Posterior vena cava (tissue), 2 donors: Measurements from ENCODE around the gene CLECL1. TPM values are rescaled to one million over a fixed set of nuclear protein-coding genes. Genes with fewer than 3 reads are reported as not detected.

Experiments used
- total RNA-seq, 2 donors: library from RNA; stranded (reverse); fragmentation: NEBNext Ultra II Directional; extraction: Animal tissue kit (Norgen Biotek cat#: 25700); gene quantifications; one replicate each; pipeline ENCODE4 v1.2.1, GENCODE V29; 2021
- donor health status: DM: yes; HTN: yes; CAD: no.
- donor health status: DM: yes; HTN: yes; CAD: no.

CLECL1 gene
- total RNA-seq, 2 donors from 2014 or later = 1.9 TPM; not detected in 1

Other genes starting within 250 kb of the CLECL1 start
- gene KLRB1, start 125.2 kb downstream of the CLECL1 start, total RNA-seq = 1 to 10 TPM in 1 of 2 donors, under 1 TPM in 1; 0.67 to 1.0 TPM
- gene CLEC2D, start 63.4 kb downstream of the CLECL1 start, total RNA-seq = 10 to 100 TPM in 1 of 2 donors, 1 to 10 TPM in 1; 7.8 to 12.6 TPM
- 1 to 10 TPM; 5.0 to 5.1 TPM for gene CD69, start 27.8 kb upstream of the CLECL1 start, total RNA-seq
- under 1 TPM; 0.33 to 0.88 TPM for gene KLRF1, start 94.4 kb upstream of the CLECL1 start, total RNA-seq
- gene CLEC2B, start 136.3 kb upstream of the CLECL1 start, total RNA-seq = 10 to 100 TPM; 11.3 to 14.2 TPM
- gene KLRF2, start 148.4 kb upstream of the CLECL1 start, total RNA-seq = not detected
- not detected for gene CLEC2A, start 199.3 kb upstream of the CLECL1 start, total RNA-seq
- 1 to 10 TPM; 2.0 to 5.0 TPM for gene CLEC12A, start 238.3 kb upstream of the CLECL1 start, total RNA-seq